ENCODE results near the gene SF1. TPM values are rescaled to one million over a fixed set of nuclear protein-coding genes. Genes with fewer than 3 reads are reported as not detected.

SF1 gene
- total RNA-seq, 2 experiments from 2014 or later = 1,632 to 1,657 TPM

- no peak overlapping the region for H3K4me3 ChIP-seq (ENCODE audit: low read length)
- POLR2A ChIA-PET = interaction anchor here (1.6 kb wide), 1 partner anchor 15 kb away, joined by 3 read pairs; no protein-coding TSS in a partner anchor
- Mint-ChIP-seq H3K27me3 (peaks cover 78% of the 10 kb centered on the region), H3K4me1 (ENCODE audit: low read depth) (peaks cover 3% of the 10 kb centered on the region), H3K9me3 (no peaks in the 10 kb centered on the region), H3K27ac (no peak overlapping the region), H3K4me3 (no peak overlapping the region), H3K36me3 (ENCODE audit: low read depth) (no peaks in the 10 kb centered on the region)
- intact Hi-C loops (cut with DNase I, micrococcal nuclease) = no loop called here
- CTCF ChIA-PET = interaction anchor here (1.4 to 1.5 kb wide), 3 partner anchors 10 to 30 kb away, joined by 3 read pairs; no protein-coding TSS in a partner anchor
- ATAC-seq (ENCODE audit: poor library complexity) (no peak), DNase-seq (no peak)
- no peak for TF ChIP-seq CTCF (IDR thresholded peaks at IDR 0.05)
- peaks cover 15% of the 10 kb centered on the region for H3K4me1 ChIP-seq (ENCODE audit: insufficient read depth, low read length)
- H3K36me3 ChIP-seq (ENCODE audit: insufficient read depth, low read length) = no peaks in the 10 kb centered on the region
- peaks cover 49 to 52% of the 10 kb centered on the region in 2 experiments for H3K27me3 ChIP-seq (ENCODE audit: control insufficient read depth in 1 of 2, insufficient read depth in 2 of 2, low read length in 2 of 2)
- peaks cover 0 to 9% of the 10 kb centered on the region in 2 experiments for H3K9me3 ChIP-seq (ENCODE audit: control insufficient read depth in 1 of 2, insufficient read depth in 1 of 2, low read length in 2 of 2)
- H3K27ac ChIP-seq (ENCODE audit: low read depth in 1 of 2, low read length in 2 of 2) = no peak overlapping the region
Observed at GRCh38 chr11:64718780-64719124, 59.6 kb downstream of the SF1 start.

GRCh38 chr11:64718084-64718779 lies 60.1 kb downstream of the SF1 start:
- no peak overlapping the region for H3K4me3 Mint-ChIP-seq
- peaks cover 50 to 53% of the 10 kb centered on the region in 2 experiments for H3K27me3 ChIP-seq (ENCODE audit: control insufficient read depth in 1 of 2, insufficient read depth in 2 of 2, low read length in 2 of 2)
- DNase-seq = no peak
- no peaks in the 10 kb centered on the region for H3K9me3 Mint-ChIP-seq
- no peak for TF ChIP-seq CTCF (IDR thresholded peaks at IDR 0.05)
- no peaks in the 10 kb centered on the region for H3K4me1 Mint-ChIP-seq (ENCODE audit: low read depth)
- intact Hi-C loops (cut with DNase I, micrococcal nuclease) = no loop called here
- ATAC-seq (ENCODE audit: poor library complexity) = no peak
- ChIA-PET CTCF (interaction anchor here (1.4 to 1.5 kb wide), 2 partner anchors 9 to 30 kb away, joined by 3 read pairs; no protein-coding TSS in a partner anchor), POLR2A (no interaction called here)
- H3K36me3 Mint-ChIP-seq (ENCODE audit: low read depth) = no peaks in the 10 kb centered on the region
- peaks cover 10% of the 10 kb centered on the region for H3K4me1 ChIP-seq (ENCODE audit: insufficient read depth, low read length)
- peaks cover 0 to 10% of the 10 kb centered on the region in 2 experiments for H3K9me3 ChIP-seq (ENCODE audit: control insufficient read depth in 1 of 2, insufficient read depth in 1 of 2, low read length in 2 of 2)
- no peak overlapping the region for H3K27ac ChIP-seq (ENCODE audit: low read depth in 1 of 2, low read length in 2 of 2)
- no peak overlapping the region for H3K4me3 ChIP-seq (ENCODE audit: low read length)
- peaks cover 78% of the 10 kb centered on the region for H3K27me3 Mint-ChIP-seq
- no peaks in the 10 kb centered on the region for H3K36me3 ChIP-seq (ENCODE audit: insufficient read depth, low read length)
- no peak overlapping the region for H3K27ac Mint-ChIP-seq

GRCh38 chr11:64717268-64717578 lies 61.1 kb downstream of the SF1 start:
- TF ChIP-seq CTCF (IDR thresholded peaks at IDR 0.05) = no peak
- intact Hi-C loops (cut with DNase I, micrococcal nuclease) = no loop called here
- Mint-ChIP-seq H3K36me3 (ENCODE audit: low read depth) (no peaks in the 10 kb centered on the region), H3K27me3 (peaks cover 78% of the 10 kb centered on the region), H3K4me3 (no peak overlapping the region), H3K27ac (no peak overlapping the region), H3K4me1 (ENCODE audit: low read depth) (peaks cover 3% of the 10 kb centered on the region), H3K9me3 (no peaks in the 10 kb centered on the region)
- ChIA-PET CTCF (no interaction called here), POLR2A (no interaction called here)
- DNase-seq (no peak), ATAC-seq (ENCODE audit: poor library complexity) (no peak)
- Histone ChIP-seq H3K27me3 (ENCODE audit: control insufficient read depth in 1 of 2, insufficient read depth in 2 of 2, low read length in 2 of 2) (peaks cover 53 to 54% of the 10 kb centered on the region in 2 experiments), H3K27ac (ENCODE audit: low read depth in 1 of 2, low read length in 2 of 2) (no peak overlapping the region), H3K36me3 (ENCODE audit: insufficient read depth, low read length) (no peaks in the 10 kb centered on the region), H3K4me3 (ENCODE audit: low read length) (no peak overlapping the region), H3K4me1 (ENCODE audit: insufficient read depth, low read length) (peaks cover 9% of the 10 kb centered on the region), H3K9me3 (ENCODE audit: control insufficient read depth in 1 of 2, insufficient read depth in 1 of 2, low read length in 2 of 2) (peaks cover 0 to 13% of the 10 kb centered on the region in 2 experiments)

Measured in CD4-positive, alpha-beta T cell (primary cell).